Small intestine (tissue), 7 donors: Measurements from ENCODE around the gene SPEF2. TPM values are rescaled to one million over a fixed set of nuclear protein-coding genes. Genes with fewer than 3 reads are reported as not detected.

ENCODE experiments used
- DNase-seq, 2 donors: peaks; one replicate each; pipeline versions ENCODE4 v3.0.0 to v3.0.0-alpha.2; 2013
- FAIRE-seq: peaks from 2 replicates; lab custom pipeline; 2012; peaks lifted over from hg19 to GRCh38; lab: Jason Lieb, UNC
- H3K27ac ChIP-seq, 3 donors: one replicate each; pipeline ENCODE4 v1.5.1; 2013; ENCODE audit warnings: low read length in 2 of 3, mild to moderate bottlenecking in 2 of 3, control low read depth in 1 of 3, inconsistent platforms in 1 of 3, low read depth in 1 of 3, moderate library complexity in 1 of 3
- H3K27me3 ChIP-seq, 3 donors: one replicate each; pipeline ENCODE4 v1.6.1; 2013; ENCODE audit warnings: low read length in 3 of 3, inconsistent platforms in 1 of 3; ENCODE audit not compliant: control insufficient read depth in 3 of 3, insufficient read depth in 3 of 3
- H3K36me3 ChIP-seq, 3 donors: one replicate each; pipeline ENCODE4 v1.6.1; 2013; ENCODE audit warnings: low read length in 3 of 3, inconsistent platforms in 1 of 3, low read depth in 1 of 3, mild to moderate bottlenecking in 1 of 3, moderate library complexity in 1 of 3; ENCODE audit not compliant: control insufficient read depth in 3 of 3, insufficient read depth in 2 of 3
- H3K4me1 ChIP-seq, 3 donors: one replicate each; pipeline ENCODE4 v1.6.1; 2013; ENCODE audit warnings: low read length in 2 of 3, inconsistent platforms in 1 of 3, low read depth in 1 of 3, mild to moderate bottlenecking in 1 of 3, moderate library complexity in 1 of 3; ENCODE audit not compliant: control insufficient read depth in 3 of 3, insufficient read depth in 2 of 3
- H3K4me3 ChIP-seq, 3 donors: one replicate each; pipeline ENCODE4 v1.5.1; 2013; ENCODE audit warnings: low read length in 3 of 3, control low read depth in 1 of 3, inconsistent platforms in 1 of 3, low read depth in 1 of 3, mild to moderate bottlenecking in 1 of 3, moderate library complexity in 1 of 3
- H3K9me3 ChIP-seq, 2 donors: one replicate each; pipeline ENCODE4 v1.6.1; 2013; ENCODE audit warnings: low read depth in 1 of 2, low read length in 1 of 2; ENCODE audit not compliant: control insufficient read depth in 2 of 2, insufficient read depth in 1 of 2
- WGBS, 3 donors: extraction: QIAGEN DNeasy Blood & Tissue Kit; methylation state at CpG; one replicate each; pipeline ENCODE4 v1.1.7; 2013; 5-methylcytosine and 5-hydroxymethylcytosine counted together
- polyA plus RNA-seq, 4 donors: library from polyadenylated mRNA; stranded (reverse) in 3 of 4; unstranded in 1 of 4; fragments of 200-250 nt in 3 of 4; fragments of 120-200 nt in 1 of 4; gene quantifications; one replicate each; pipeline versions ENCODE4 v1.2.1 to v1.2.3, GENCODE V29; 2013
- donor health status: healthy with polysubstance abuse.
- donor health status: control.
- donor health status: control.
- donor health status: Bipolar disorder and iron deficiency.
- donor health status: healthy.

SPEF2 gene
- polyA plus RNA-seq, 4 donors, result under 0.01 to 13.5 (median 0.77) TPM

DNA sequence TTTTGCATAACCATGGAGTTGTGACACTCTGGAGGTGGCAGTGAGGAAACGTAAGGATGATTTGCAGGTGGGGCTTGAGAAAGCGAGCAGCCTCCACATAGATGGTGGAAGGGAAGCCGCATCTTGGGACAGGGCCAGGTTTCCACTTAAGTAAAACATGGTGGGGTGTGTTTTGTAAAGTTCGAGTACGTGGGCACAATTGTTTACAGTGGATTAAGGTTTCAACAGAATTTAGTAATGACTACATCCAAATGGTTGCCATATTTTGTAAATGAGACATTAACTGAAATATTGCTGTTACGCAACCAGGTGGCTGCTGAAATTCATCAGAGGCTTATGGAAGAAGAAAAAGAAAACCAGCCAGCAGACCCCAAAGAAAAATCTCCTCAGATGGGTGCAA lies 153.6 kb downstream of the SPEF2 start:
- no peak for FAIRE-seq
- no peak for DNase-seq
- H3K9me3 ChIP-seq, result no peaks in the 10 kb centered on the region
- H3K27ac ChIP-seq, result no peak overlapping the region
- no peak overlapping the region for H3K4me3 ChIP-seq
- 79 to 84% (median 80%) methylated on average over 6 of the region's 6 CpGs for WGBS, 3 donors
- no peaks in the 10 kb centered on the region for H3K4me1 ChIP-seq
- H3K27me3 ChIP-seq, result no peaks in the 10 kb centered on the region
- H3K36me3 ChIP-seq, result no peaks in the 10 kb centered on the region

DNA sequence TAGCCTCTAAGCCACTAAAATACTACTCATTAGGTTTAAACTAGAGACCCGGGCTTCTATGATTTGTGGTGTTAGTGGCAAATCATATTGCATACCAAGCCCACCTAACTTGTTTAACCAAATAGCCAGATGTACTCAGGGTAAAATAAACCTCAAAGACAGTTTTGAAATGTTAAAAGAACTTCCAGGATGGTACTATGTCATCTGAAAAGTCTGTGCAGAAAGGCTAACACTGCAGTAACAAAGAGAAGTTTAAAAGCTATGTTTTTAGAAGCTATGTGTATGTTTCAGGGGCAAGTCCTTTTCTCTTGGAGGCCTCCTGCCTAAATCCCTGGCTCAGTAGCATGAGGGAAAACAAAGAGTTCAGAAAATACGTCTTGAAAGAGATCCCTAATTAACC lies 154.2 kb downstream of the SPEF2 start:
- H3K4me1 ChIP-seq, result no peaks in the 10 kb centered on the region
- 56 to 60% (median 56%) methylated on average over 2 of the region's 2 CpGs for WGBS, 3 donors
- no peak for FAIRE-seq
- no peak overlapping the region for H3K27ac ChIP-seq
- DNase-seq, result no peak
- no peaks in the 10 kb centered on the region for H3K9me3 ChIP-seq
- no peak overlapping the region for H3K4me3 ChIP-seq
- H3K36me3 ChIP-seq, result no peaks in the 10 kb centered on the region
- no peaks in the 10 kb centered on the region for H3K27me3 ChIP-seq

DNA sequence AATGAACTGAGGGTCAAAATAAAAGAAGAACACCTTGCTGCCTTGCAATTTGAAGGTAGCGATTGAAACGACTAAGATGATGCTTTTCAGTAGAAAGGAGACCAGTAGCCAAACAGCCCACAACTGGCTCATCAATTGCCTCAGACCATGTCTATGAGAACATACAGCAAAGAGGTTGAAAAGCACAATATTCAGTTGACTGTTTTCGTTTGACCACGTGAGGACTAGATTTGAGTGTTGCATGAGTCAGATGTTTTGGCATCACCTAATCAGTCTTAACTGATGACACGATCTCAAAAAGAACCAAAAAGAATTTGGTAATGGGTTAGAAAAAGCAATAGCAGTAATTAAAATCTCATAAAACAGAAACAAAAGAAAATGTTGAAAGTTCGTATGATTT lies 156.3 kb downstream of the SPEF2 start:
- H3K27ac ChIP-seq, result no peak overlapping the region
- H3K27me3 ChIP-seq, result no peaks in the 10 kb centered on the region
- DNase-seq (no peak), FAIRE-seq (no peak)
- WGBS, 3 donors, result 62 to 77% (median 72%) methylated on average over 6 of the region's 6 CpGs
- no peaks in the 10 kb centered on the region for H3K36me3 ChIP-seq
- no peaks in the 10 kb centered on the region for H3K9me3 ChIP-seq
- H3K4me3 ChIP-seq, result no peak overlapping the region
- no peaks in the 10 kb centered on the region for H3K4me1 ChIP-seq

DNA sequence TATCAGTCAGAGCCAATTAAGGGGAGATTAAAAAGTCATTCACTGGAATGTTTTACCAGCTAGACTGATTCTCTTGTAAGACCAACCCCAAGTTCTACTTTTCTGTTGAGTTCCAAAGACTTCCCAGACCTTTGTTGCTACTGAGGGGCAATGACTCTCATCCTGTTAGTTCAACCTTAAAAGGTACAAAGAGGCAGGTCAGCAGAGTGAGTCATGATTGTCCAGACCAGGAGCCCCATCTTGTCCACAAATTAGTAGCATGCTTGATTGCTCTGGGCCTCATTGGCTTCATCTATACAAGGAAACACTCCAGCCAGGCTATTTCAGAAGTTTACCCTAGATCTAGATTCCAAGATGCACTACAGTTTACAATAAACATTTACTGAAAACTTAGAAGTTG lies 159.1 kb downstream of the SPEF2 start:
- DNase-seq, result peak in 1 of 2 donors; percentile 6
- no peak overlapping the region for H3K4me3 ChIP-seq
- H3K27me3 ChIP-seq, result no peaks in the 10 kb centered on the region
- no peak overlapping the region for H3K27ac ChIP-seq
- H3K9me3 ChIP-seq, result no peaks in the 10 kb centered on the region
- no peak for FAIRE-seq
- no peaks in the 10 kb centered on the region for H3K4me1 ChIP-seq
- H3K36me3 ChIP-seq, result no peaks in the 10 kb centered on the region

DNA sequence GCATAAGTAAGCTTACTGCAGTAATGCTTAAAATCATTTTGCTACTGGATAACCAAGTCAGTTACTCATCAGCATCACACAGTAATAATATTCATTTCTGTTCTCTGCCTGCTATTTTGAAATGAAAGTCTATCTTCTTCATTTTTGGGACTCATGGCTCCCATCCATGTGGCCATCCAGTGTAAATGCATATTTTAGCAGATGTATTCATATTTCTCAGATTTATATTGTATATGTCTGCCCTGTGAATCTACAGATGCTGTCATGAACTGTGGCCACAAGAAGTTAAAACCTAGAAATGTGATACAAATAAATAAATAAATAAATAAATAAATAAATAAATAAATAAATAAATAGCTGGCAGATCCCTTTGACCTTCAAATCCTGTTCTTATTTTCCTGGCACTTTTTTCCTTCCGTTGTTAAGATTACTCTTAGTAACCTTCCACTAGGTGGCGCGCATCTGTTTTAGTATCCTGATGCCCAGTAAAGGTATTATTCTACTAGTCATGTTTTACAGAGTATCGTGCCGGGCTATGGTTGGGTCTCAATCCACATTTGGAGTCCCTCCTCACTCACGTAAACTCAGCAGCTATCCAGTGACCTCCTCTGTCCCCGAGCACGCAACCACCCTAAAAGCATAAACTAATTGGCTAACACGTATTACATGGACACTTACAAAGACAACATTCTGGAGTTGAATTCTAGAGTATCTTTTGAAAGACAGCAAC lies 159.9 kb downstream of the SPEF2 start:
- WGBS, 3 donors, result 10 to 31% (median 18%) methylated on average over 9 of the region's 9 CpGs
- H3K27ac ChIP-seq, result peak overlapping the region in 1 of 3 donors; percentile 43
- no peak overlapping the region for H3K4me3 ChIP-seq
- no peak for FAIRE-seq
- no peaks in the 10 kb centered on the region for H3K4me1 ChIP-seq
- no peaks in the 10 kb centered on the region for H3K27me3 ChIP-seq
- no peaks in the 10 kb centered on the region for H3K9me3 ChIP-seq
- no peaks in the 10 kb centered on the region for H3K36me3 ChIP-seq
- DNase-seq, result peak; percentile 79

DNA sequence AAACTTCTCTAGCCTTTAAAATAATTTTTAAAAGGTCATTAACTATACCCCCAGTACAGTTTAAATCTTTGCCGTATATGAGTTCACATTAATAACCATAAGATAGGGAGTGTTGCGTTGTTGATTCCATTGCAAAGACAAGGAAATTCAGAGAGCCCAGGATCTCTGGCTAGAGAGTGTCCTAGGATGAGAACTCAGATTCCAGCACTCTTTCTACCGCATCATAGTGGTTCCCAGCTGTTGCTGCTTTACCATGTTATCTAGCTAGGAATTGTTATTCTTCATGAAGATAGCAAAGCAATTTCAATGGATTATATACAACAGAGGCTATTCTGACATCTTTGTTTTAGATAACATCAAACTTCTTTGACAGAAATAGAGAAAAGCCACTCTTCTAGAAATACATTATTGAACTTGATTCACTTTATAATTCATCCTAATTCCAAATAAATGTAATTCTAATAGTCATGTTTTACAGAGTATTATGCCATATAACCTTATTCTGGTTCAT lies 160.7 kb downstream of the SPEF2 start:
- no peaks in the 10 kb centered on the region for H3K27me3 ChIP-seq
- FAIRE-seq (no peak), DNase-seq (no peak)
- no peaks in the 10 kb centered on the region for H3K9me3 ChIP-seq
- no peaks in the 10 kb centered on the region for H3K4me1 ChIP-seq
- no peak overlapping the region for H3K27ac ChIP-seq
- 85 to 91% (median 87%) methylated on average over 3 of the region's 3 CpGs for WGBS, 3 donors
- no peaks in the 10 kb centered on the region for H3K36me3 ChIP-seq
- H3K4me3 ChIP-seq, result no peak overlapping the region

DNA sequence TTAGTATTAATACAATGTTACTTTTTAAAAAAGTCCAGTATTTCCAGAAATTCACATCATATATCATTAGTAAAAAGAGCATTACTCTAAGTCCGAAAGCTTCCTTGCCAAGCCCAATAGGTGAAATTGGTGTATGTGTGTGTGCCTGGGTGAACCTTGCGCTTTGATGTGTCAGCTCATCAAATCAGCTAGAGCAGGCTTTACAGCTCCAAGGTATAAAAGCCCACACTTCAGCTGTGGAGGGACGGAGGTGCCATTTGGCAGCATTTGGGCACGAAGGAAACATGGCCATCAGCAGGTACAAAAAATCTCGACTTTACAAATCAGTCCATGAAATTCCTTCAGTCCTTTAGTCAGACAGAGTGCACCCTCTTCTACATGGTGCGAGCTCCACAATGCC lies 162.6 kb downstream of the SPEF2 start:
- no peaks in the 10 kb centered on the region for H3K27me3 ChIP-seq
- H3K36me3 ChIP-seq, result no peaks in the 10 kb centered on the region
- H3K4me3 ChIP-seq, result no peak overlapping the region
- H3K27ac ChIP-seq, result no peak overlapping the region
- H3K4me1 ChIP-seq, result no peaks in the 10 kb centered on the region
- H3K9me3 ChIP-seq, result no peaks in the 10 kb centered on the region
- FAIRE-seq (no peak), DNase-seq (no peak)
- WGBS, 3 donors, result 79 to 90% (median 89%) methylated on average over 6 of the region's 6 CpGs

DNA sequence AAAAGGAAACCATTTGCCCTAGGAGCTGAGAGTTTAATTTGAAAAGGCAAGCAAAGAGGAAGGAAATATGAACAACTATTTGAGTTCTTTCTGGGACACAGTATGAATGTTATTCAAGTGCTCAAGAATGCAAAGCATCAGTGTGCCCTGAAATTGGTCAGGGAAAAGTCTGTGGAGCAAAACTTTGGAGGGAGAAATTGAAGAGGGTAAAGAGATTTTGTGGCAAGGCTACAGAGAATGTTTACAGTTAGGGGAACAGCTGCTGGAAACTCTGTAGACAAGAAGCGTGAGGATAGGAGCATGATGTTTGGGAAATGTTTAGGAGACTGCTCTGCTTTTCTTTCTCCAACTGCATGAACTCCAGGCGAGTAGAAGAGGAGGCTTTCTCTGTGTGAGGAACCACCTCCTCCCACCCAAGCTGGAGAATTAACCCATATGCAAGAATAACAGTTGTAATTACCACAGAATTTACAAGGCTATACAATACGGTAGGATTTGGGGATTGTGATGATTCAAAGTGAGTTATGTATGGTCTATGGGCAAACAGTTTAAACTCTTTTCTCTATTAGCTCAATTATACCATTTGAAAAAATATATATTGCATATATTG lies 163.6 kb downstream of the SPEF2 start:
- H3K27ac ChIP-seq, result peak overlapping the region in 2 of 3 donors; percentile 1 to 11
- FAIRE-seq (no peak), DNase-seq (peak in 1 of 2 donors; percentile 11)
- H3K4me1 ChIP-seq, result no peaks in the 10 kb centered on the region
- H3K27me3 ChIP-seq, result no peaks in the 10 kb centered on the region
- no peaks in the 10 kb centered on the region for H3K36me3 ChIP-seq
- H3K9me3 ChIP-seq, result no peaks in the 10 kb centered on the region
- no peak overlapping the region for H3K4me3 ChIP-seq
- WGBS, 3 donors, result 47 to 77% (median 73%) methylated on average over 3 of the region's 3 CpGs
